CD14-positive monocyte (primary cell): ENCODE results near the gene NLRC5. TPM values are rescaled to one million over a fixed set of nuclear protein-coding genes. Genes with fewer than 3 reads are reported as not detected.

Source experiments
- DNase-seq, 3 donors: peaks; one replicate each; pipeline ENCODE4 v3.0.0-alpha.2; 2011 to 2022
- H2AFZ ChIP-seq: 2 replicates; pipeline ENCODE4 v1.6.0; 2012; ENCODE audit warnings: mild to moderate bottlenecking, low read depth, low read length, inconsistent platforms; ENCODE audit not compliant: insufficient read depth, poor library complexity, severe bottlenecking
- H3K27ac ChIP-seq, 2 donors: 1 replicate in 1 of 2; 2 replicates in 1 of 2; pipeline ENCODE4 v1.5.1; 2012 to 2013; ENCODE audit warnings: low read length in 2 of 2, control low read depth in 1 of 2, inconsistent platforms in 1 of 2, low read depth in 1 of 2, mild to moderate bottlenecking in 1 of 2
- H3K27me3 ChIP-seq, 2 donors: one replicate each; pipeline versions ENCODE4 v1.6.0 to v1.6.1; 2011 to 2013; ENCODE audit warnings: low read length in 2 of 2; ENCODE audit not compliant: control insufficient read depth in 2 of 2, insufficient read depth in 2 of 2
- H3K36me3 ChIP-seq, 2 donors: replicated peaks in 1 of 2; 1 replicate in 1 of 2; 2 replicates in 1 of 2; pipeline versions ENCODE4 v1.5.1 to v1.6.1; 2012 to 2013; ENCODE audit warnings: low read length in 2 of 2, control low read depth in 1 of 2, inconsistent platforms in 1 of 2, mild to moderate bottlenecking in 1 of 2; ENCODE audit not compliant: insufficient read depth in 2 of 2, control insufficient read depth in 1 of 2
- H3K4me1 ChIP-seq, 2 donors: 1 replicate in 1 of 2; 2 replicates in 1 of 2; pipeline versions ENCODE4 v1.5.1 to v1.6.1; 2012 to 2013; ENCODE audit warnings: low read length in 2 of 2, control low read depth in 1 of 2, inconsistent platforms in 1 of 2, mild to moderate bottlenecking in 1 of 2, moderate library complexity in 1 of 2; ENCODE audit not compliant: insufficient read depth in 2 of 2, control insufficient read depth in 1 of 2
- H3K4me2 ChIP-seq: replicated peaks from 2 replicates; pipeline ENCODE3; 2012; ENCODE audit warnings: low read length, moderate library complexity, mild to moderate bottlenecking; ENCODE audit not compliant: poor library complexity, severe bottlenecking; ENCODE audit errors: extremely low read depth
- H3K4me3 ChIP-seq, 3 experiments: fragments of 200-600 bp in 1 of 3; sonication (generic) in 1 of 3; replicated peaks in 1 of 3; 1 replicate in 2 of 3; 2 replicates in 1 of 3; pipeline ENCODE4 v1.5.1; 2011 to 2013; ENCODE audit warnings: low read length in 3 of 3, mild to moderate bottlenecking in 3 of 3, control low read depth in 2 of 3, low read depth in 2 of 3, inconsistent platforms in 1 of 3, moderate library complexity in 1 of 3
- H3K79me2 ChIP-seq: 2 replicates; pipeline ENCODE4 v1.6.0; 2012; ENCODE audit warnings: mild to moderate bottlenecking, control low read depth, inconsistent platforms, low read length, moderate library complexity; ENCODE audit not compliant: insufficient read depth
- H3K9ac ChIP-seq: 2 replicates; pipeline ENCODE4 v1.6.0; 2017; ENCODE audit warnings: low read length, mild to moderate bottlenecking; ENCODE audit not compliant: insufficient read depth, poor library complexity, severe bottlenecking
- H3K9me3 ChIP-seq, 2 donors: replicated peaks in 1 of 2; 1 replicate in 1 of 2; 2 replicates in 1 of 2; pipeline versions ENCODE4 v1.5.1 to v1.6.1; 2012 to 2013; ENCODE audit warnings: low read length in 2 of 2, control low read depth in 1 of 2; ENCODE audit not compliant: control insufficient read depth in 1 of 2, insufficient read depth in 1 of 2
- H4K20me1 ChIP-seq: 2 replicates; pipeline ENCODE4 v1.6.0; 2012; ENCODE audit warnings: mild to moderate bottlenecking, low read length, control low read depth, moderate library complexity; ENCODE audit not compliant: insufficient read depth
- H3K27ac Mint-ChIP-seq, 7 donors: one replicate each; pipeline ENCODE4 v1.8.0; 2020; ENCODE audit warnings: mild to moderate bottlenecking in 7 of 7, mixed read lengths in 7 of 7, moderate library complexity in 6 of 7, inconsistent platforms in 2 of 7
- H3K27me3 Mint-ChIP-seq, 3 donors: one replicate each; pipeline ENCODE4 v1.8.0; 2021 to 2022; ENCODE audit warnings: low read depth in 3 of 3, mild to moderate bottlenecking in 3 of 3, mixed read lengths in 3 of 3, moderate library complexity in 3 of 3, inconsistent platforms in 1 of 3
- H3K36me3 Mint-ChIP-seq, 2 donors: one replicate each; pipeline ENCODE4 v1.8.0; 2020; ENCODE audit warnings: mixed read lengths in 2 of 2, inconsistent platforms in 1 of 2, mild to moderate bottlenecking in 1 of 2
- H3K4me1 Mint-ChIP-seq: one replicate; pipeline ENCODE4 v1.8.0; 2020; ENCODE audit warnings: mild to moderate bottlenecking, mixed read lengths
- H3K4me3 Mint-ChIP-seq, 2 donors: one replicate each; pipeline ENCODE4 v1.8.0; 2020; ENCODE audit warnings: mild to moderate bottlenecking in 2 of 2, mixed read lengths in 2 of 2, moderate library complexity in 1 of 2
- H3K9me3 Mint-ChIP-seq, 7 donors: one replicate each; pipeline ENCODE4 v1.8.0; 2020 to 2022; ENCODE audit warnings: mixed read lengths in 7 of 7, mild to moderate bottlenecking in 6 of 7, moderate library complexity in 6 of 7, inconsistent platforms in 2 of 7
- CTCF ChIP-seq: fragments of 200-600 bp; IDR thresholded peaks from one replicate; pipeline ENCODE4 v1.8.0; 2022; ENCODE audit warnings: antibody characterized with exemption, mild to moderate bottlenecking
- WGBS: methylation state at CpG from one replicate; pipeline ENCODE4 v1.1.5; 2013; ENCODE audit warnings: missing lambda C conversion rate; ENCODE audit not compliant: insufficient coverage; 5-methylcytosine and 5-hydroxymethylcytosine counted together
- intact Hi-C, 2 donors: fragments of 100-400 bp; cut with micrococcal nuclease; formaldehyde crosslinking; loops; one replicate each; pipeline versions ENCODE4 v1.15.0 to v1.15.1; 2023
- polyA plus RNA-seq, 3 donors: library from polyadenylated mRNA; depleted of rRNA in 1 of 3; unstranded in 2 of 3; stranded (reverse) in 1 of 3; fragments of 300-500 nt in 2 of 3; fragments of >200 nt in 1 of 3; fragmentation: Illumina TruSeq in 2 of 3; gene quantifications; 1 replicate in 2 of 3; 2 replicates in 1 of 3; pipeline ENCODE4 v1.2.3, GENCODE V29; 2012 to 2021

Gene NLRC5
- polyA plus RNA-seq, 3 donors = 10.3 to 171 (median 21.6) TPM

DNA sequence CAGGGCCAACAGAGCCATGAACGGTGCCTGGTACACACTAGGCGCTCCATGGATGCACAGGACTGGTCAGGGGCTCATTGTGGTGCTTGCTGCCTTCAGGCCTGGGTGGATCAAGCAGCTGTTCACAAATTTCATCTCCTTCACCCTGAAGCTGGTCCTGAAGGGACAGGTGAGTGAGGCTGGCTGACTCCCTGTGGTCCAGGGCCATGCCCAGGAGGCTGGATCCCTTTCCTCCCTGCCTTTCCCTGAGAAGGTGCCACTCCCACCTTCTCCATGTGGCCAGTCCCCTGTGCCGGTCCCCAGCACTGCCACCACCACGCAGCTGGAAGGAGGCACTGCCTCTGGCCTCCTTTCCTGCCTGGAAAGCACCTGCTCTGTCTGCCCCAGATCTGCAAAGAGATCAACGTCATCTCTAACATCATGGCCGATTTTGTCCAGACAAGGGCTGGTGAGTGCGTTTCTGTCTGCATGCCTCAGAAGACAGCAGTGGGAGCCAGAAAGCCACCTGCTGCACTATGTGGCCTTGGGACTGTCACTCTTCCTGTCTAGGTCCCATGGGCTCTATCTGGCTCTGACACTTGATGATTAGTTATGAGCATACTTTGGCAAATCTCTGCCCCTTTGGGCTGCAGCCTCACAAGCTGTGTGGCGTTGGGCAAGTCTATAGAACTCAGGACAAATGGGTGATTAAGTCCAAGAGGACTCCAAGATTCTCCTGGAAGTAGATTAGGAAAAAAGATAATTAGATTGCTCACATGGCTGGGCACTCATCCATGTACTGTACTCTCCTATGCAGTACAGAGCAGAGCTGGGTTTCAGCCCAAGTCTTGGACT, 18.2 kb upstream of the NLRC5 start:
- no peak for TF ChIP-seq CTCF
- no peak for DNase-seq
- Histone ChIP-seq H3K27me3 (no peaks in the 10 kb centered on the region), H3K36me3 (no peaks in the 10 kb centered on the region), H4K20me1 (no peaks in the 10 kb centered on the region), H3K4me1 (peaks cover 41 to 43% of the 10 kb centered on the region in 2 donors), H3K4me2 (no peak overlapping the region), H3K79me2 (no peaks in the 10 kb centered on the region), H2AFZ (no peak overlapping the region), H3K9ac (no peak overlapping the region), H3K9me3 (no peaks in the 10 kb centered on the region), H3K27ac (no peak overlapping the region), H3K4me3 (no peak overlapping the region)
- peaks cover 57% of the 10 kb centered on the region for H3K4me1 Mint-ChIP-seq
- 84% methylated on average over 8 of the region's 8 CpGs for WGBS
- H3K36me3 Mint-ChIP-seq = no peaks in the 10 kb centered on the region
- H3K27ac Mint-ChIP-seq = no peak overlapping the region
- peaks cover 0 to 6% (median 3%) of the 10 kb centered on the region in 3 donors for H3K27me3 Mint-ChIP-seq
- no peaks in the 10 kb centered on the region for H3K9me3 Mint-ChIP-seq
- no peak overlapping the region for H3K4me3 Mint-ChIP-seq
- intact Hi-C loops = no loop called here

DNA sequence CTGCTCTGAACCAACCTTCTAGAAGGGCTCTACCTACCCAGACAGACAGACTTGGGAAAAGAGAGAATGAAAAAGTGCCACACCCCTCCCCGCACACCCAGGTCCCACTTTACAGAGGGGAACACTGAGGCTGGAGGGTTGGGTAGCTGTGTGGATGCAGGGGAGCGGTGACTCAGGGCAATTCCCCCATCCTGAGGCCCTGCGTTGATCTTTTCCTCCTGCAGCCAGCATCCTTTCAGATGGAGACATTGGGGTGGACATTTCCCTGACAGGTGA, 17.7 kb upstream of the NLRC5 start:
- Histone ChIP-seq H3K4me1 (peaks cover 36 to 38% of the 10 kb centered on the region in 2 donors), H3K9me3 (no peaks in the 10 kb centered on the region), H4K20me1 (no peaks in the 10 kb centered on the region), H3K27ac (no peak overlapping the region), H3K36me3 (no peaks in the 10 kb centered on the region), H3K79me2 (no peaks in the 10 kb centered on the region), H3K4me2 (no peak overlapping the region), H3K27me3 (no peaks in the 10 kb centered on the region), H2AFZ (no peak overlapping the region), H3K9ac (no peak overlapping the region), H3K4me3 (no peak overlapping the region)
- Mint-ChIP-seq H3K27ac (no peak overlapping the region), H3K9me3 (no peaks in the 10 kb centered on the region), H3K36me3 (no peaks in the 10 kb centered on the region), H3K27me3 (peaks cover 0 to 6% (median 4%) of the 10 kb centered on the region in 3 donors), H3K4me1 (peaks cover 56% of the 10 kb centered on the region), H3K4me3 (no peak overlapping the region)
- no peak for TF ChIP-seq CTCF
- no peak for DNase-seq
- no CpG with 5 or more reads among the region's 3 CpGs for WGBS
- intact Hi-C loops = no loop called here
